Ishikawa (cell line): ENCODE measurements around the gene RIN3.

ENCODE experiments used
- CEBPB ChIP-seq: IDR thresholded peaks from 2 replicates; pipeline ENCODE4 v1.6.1; 2012
- CREB1 ChIP-seq: IDR thresholded peaks from 2 replicates; pipeline ENCODE4 v1.6.1; 2012; ENCODE audit warnings: low read depth
- EGR1 ChIP-seq: IDR thresholded peaks from 2 replicates; pipeline ENCODE4 v1.6.1; 2012
- EP300 ChIP-seq: IDR thresholded peaks from 2 replicates; pipeline ENCODE4 v1.6.1; 2012; ENCODE audit warnings: borderline replicate concordance
- FOXM1 ChIP-seq: IDR thresholded peaks from 2 replicates; pipeline ENCODE4 v1.6.1; 2012; ENCODE audit warnings: low read depth, borderline replicate concordance
- NFIC ChIP-seq: IDR thresholded peaks from 2 replicates; pipeline ENCODE4 v1.6.1; 2012
- RAD21 ChIP-seq: IDR thresholded peaks from 2 replicates; pipeline ENCODE4 v1.6.1; 2012; ENCODE audit warnings: low read depth
- TAF1 ChIP-seq: IDR thresholded peaks from 2 replicates; pipeline ENCODE4 v1.6.1; 2012; ENCODE audit warnings: low read depth, mild to moderate bottlenecking
- TCF12 ChIP-seq: IDR thresholded peaks from 2 replicates; pipeline ENCODE4 v1.6.1; 2012; ENCODE audit warnings: low read depth
- TEAD4 ChIP-seq: IDR thresholded peaks from 2 replicates; pipeline ENCODE4 v1.6.1; 2012
- YY1 ChIP-seq: IDR thresholded peaks from 2 replicates; pipeline ENCODE4 v1.6.1; 2012; ENCODE audit warnings: low read depth
- ZBTB7A ChIP-seq: IDR thresholded peaks from 2 replicates; pipeline ENCODE4 v1.6.1; 2012; ENCODE audit warnings: low read depth
- TF ChIP-seq, protein P1 (sequence below): IDR thresholded peaks from 2 replicates; pipeline ENCODE4 v1.6.1; 2012; ENCODE audit warnings: low read depth, mild to moderate bottlenecking
- TF ChIP-seq, protein P2 (sequence below): IDR thresholded peaks from 2 replicates; pipeline ENCODE4 v1.6.1; 2012

The RIN3 gene

DNA sequence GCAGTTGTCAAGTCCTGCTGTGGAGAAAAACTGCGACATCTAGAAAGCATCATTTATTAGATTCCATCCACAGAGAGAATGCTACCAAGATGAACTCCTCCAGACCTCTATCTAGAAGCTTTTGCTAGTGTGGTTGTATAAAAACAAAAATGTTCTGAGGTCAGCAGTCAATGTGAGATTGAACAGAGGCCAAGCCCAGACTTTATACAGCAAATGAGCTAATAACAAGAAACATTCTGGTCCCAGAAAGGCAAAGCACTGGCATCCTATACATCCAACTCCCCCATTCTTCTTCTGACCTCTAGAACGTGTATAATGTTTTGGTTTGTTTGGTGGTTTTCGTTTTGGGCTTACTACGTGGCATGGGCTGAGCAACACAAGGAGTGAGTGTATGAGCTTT lies 26.7 kb upstream of the RIN3 start:
- no peak for TF ChIP-seq FOXM1

DNA sequence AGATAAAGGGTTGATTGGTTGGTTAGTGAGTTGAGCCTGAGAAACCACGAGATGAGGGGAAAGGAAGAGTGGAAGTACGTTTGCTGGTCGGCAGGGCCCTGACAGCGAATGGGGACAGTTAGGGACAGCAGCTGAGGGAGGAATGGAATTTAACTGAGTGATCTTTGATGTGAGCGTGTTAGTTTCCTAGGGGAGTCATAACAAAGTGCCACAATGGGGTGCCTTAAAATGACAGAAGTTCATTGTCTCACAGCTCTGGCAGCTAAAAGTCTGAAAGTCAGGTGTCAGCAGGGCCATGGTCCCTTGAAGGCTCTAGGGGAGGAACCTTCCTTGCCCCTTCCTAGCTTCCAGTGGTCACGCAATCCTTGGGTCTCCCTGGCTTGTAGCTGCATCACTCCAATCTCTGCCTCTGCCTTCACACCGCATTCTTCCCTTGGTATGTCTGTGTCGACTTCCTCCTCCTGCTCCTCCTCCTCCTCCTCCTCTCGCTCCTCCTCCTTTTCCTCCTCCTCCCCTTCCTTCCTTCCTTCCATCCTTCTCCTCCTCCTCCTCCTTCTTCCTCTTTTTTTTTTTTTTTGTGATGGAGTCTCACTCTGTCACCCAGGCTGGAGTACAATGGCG lies 26.0 kb upstream of the RIN3 start:
- no peak for TF ChIP-seq TEAD4
- no peak for TF ChIP-seq EP300
- no peak for TF ChIP-seq FOXM1
- no peak for TF ChIP-seq CREB1
- no peak for TF ChIP-seq EGR1
- no peak for TF ChIP-seq RAD21
- TF ChIP-seq, protein P1, sequence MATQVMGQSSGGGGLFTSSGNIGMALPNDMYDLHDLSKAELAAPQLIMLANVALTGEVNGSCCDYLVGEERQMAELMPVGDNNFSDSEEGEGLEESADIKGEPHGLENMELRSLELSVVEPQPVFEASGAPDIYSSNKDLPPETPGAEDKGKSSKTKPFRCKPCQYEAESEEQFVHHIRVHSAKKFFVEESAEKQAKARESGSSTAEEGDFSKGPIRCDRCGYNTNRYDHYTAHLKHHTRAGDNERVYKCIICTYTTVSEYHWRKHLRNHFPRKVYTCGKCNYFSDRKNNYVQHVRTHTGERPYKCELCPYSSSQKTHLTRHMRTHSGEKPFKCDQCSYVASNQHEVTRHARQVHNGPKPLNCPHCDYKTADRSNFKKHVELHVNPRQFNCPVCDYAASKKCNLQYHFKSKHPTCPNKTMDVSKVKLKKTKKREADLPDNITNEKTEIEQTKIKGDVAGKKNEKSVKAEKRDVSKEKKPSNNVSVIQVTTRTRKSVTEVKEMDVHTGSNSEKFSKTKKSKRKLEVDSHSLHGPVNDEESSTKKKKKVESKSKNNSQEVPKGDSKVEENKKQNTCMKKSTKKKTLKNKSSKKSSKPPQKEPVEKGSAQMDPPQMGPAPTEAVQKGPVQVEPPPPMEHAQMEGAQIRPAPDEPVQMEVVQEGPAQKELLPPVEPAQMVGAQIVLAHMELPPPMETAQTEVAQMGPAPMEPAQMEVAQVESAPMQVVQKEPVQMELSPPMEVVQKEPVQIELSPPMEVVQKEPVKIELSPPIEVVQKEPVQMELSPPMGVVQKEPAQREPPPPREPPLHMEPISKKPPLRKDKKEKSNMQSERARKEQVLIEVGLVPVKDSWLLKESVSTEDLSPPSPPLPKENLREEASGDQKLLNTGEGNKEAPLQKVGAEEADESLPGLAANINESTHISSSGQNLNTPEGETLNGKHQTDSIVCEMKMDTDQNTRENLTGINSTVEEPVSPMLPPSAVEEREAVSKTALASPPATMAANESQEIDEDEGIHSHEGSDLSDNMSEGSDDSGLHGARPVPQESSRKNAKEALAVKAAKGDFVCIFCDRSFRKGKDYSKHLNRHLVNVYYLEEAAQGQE, result no peak
- no peak for TF ChIP-seq CEBPB
- no peak for TF ChIP-seq YY1
- TF ChIP-seq, protein P2, sequence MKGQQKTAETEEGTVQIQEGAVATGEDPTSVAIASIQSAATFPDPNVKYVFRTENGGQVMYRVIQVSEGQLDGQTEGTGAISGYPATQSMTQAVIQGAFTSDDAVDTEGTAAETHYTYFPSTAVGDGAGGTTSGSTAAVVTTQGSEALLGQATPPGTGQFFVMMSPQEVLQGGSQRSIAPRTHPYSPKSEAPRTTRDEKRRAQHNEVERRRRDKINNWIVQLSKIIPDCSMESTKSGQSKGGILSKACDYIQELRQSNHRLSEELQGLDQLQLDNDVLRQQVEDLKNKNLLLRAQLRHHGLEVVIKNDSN, result no peak
- TF ChIP-seq ZBTB7A, result no peak

DNA sequence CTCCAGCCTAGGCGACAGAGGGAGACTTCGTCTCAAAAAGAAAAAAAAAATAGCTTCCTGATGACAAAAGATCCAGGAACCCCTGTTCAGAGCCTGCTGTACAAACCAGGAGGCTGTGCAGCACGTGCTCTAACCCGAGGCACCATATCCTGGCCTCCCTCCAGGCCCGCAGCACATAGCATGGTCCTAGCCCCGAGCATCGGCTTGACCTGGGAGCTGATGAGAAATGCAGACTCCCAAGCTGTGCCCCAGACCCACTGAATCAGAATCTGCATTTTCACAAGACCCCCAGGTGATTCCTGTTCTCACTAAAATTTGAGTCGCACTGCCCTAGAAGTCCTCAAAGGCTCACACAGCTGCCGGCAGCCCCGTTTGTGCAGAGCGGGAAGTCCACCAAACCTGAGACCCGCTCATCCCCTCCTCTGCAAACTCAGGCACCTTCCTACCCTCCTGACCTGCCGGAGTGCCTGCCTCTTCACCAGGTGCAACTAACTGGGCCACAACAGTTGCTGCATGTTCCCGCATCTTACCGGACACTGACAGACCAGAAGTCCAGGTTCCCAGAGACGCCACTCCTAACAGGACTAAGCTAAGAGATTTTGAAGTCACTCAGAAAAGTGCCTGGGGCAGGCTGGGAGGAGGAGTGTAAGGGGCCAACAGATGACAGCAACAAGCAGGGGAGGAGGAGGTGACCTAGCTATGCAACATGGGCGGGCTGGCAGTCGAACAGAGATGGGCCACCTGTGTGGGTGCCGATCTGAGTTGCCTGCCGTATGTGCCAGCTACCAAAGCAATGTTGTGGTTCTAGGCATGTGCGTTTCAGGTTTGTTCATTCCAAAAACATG lies 24.0 kb upstream of the RIN3 start:
- TF ChIP-seq YY1, result no peak
- TF ChIP-seq, protein P1, result no peak
- TF ChIP-seq EGR1, result no peak
- TF ChIP-seq TAF1, result no peak
- no peak for TF ChIP-seq RAD21
- no peak for TF ChIP-seq ZBTB7A
- no peak for TF ChIP-seq EP300
- TF ChIP-seq, protein P2, result no peak
- TF ChIP-seq TCF12, result no peak
- no peak for TF ChIP-seq CREB1
- no peak for TF ChIP-seq CEBPB

DNA sequence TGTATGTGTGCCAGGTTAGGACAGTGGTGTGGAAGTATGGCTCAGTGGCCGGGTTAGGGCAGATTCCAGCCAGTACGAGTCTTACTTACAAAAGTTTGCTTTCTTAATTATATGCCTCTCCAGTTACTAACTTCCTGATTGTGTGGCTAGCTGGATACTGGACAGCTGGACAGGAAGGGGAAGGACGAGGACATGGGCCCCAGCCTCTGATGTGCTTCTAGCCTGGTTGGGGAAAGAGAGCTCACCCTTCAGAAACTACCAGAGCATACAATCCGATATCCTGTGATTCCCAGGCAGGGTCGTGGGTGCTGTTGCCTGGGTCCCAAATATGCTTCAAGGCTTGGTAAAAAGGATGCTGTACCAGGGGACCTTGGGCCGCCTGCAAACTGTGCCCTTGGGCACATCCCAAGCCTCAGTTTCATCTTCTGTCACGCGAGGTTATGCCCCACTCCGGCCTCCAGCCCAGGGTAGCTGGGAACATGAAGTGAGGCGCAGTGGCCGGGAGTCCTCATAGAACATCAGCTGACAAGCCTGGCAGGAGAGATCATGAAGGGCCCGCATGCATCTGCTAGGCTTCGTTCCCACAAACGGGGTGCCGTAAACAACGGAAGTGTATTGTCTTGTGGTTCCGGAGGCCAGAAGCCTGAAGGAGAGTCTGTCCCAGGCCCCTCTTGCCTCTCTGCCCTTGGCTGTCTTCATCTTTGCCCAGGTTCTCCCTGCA lies 23.2 kb upstream of the RIN3 start:
- TF ChIP-seq NFIC (no peak), CEBPB (no peak), TEAD4 (no peak), FOXM1 (no peak), ZBTB7A (no peak), CREB1 (no peak), YY1 (no peak)

DNA sequence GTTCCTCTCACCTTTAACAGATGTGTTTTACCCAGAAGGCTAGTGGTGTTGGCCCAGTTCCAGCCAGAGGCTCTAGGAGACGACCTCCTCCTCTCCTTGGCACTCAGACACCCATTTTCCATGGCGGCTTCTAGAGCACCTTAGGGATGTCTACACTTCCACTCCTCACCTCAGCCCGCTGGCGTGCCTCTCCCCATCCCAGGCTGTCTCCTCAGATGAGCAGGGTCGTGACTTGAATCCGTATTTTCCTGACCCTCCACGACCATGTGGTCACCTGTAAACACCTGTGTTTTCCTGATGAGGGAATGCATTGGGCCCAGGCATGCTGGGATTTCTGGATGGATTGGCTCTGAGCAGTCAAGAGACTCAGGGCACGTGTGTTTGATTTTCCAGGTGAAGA lies 21.8 kb upstream of the RIN3 start:
- TF ChIP-seq EGR1 (no peak), NFIC (no peak)

DNA sequence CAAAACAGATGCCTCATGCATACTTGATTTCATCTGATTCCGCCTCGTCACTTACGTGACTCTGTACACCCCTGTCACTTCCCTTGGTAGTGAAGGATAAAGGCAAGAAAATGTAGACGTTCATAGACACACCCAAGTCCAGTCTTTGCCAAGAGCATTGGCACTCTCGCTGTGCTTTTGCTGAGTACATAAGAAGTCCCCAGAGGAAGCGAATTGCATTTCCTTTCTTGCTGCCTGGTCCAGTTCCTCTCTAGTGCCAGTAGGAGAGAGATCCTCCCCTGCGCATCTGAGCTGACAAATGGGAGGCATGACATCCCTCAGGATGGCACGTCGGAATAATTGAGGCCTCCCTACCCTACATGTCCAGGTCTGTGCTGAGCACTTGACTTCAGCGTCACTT lies 21.3 kb upstream of the RIN3 start:
- TF ChIP-seq CREB1 (no peak), EP300 (no peak), RAD21 (no peak), TCF12 (no peak), ZBTB7A (no peak), TAF1 (no peak), TEAD4 (no peak)

DNA sequence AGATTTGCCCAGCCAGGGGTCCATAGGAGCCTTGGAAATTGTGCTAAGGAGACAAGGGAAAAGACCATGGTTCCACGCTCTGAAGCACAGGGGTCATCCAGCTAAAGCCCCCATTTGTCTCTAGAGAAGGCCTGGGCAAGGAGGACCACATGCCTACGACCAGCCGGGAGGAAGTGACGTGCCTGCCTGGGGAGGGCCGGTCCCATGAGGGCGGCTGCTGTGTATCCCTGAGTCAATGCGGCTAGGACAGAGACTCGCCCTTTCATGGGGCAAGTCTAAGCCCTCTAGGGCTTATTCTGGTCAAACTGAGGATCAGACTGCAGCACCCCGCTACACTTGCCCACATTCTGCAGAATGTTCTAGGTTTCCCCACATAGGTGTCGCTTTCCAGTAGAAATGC lies 20.6 kb upstream of the RIN3 start:
- no peak for TF ChIP-seq TCF12
- TF ChIP-seq CREB1, result no peak
- TF ChIP-seq, protein P1, result no peak
- TF ChIP-seq YY1, result no peak
- no peak for TF ChIP-seq EGR1
- TF ChIP-seq CEBPB, result no peak
